WI38 (cell line): ENCODE data around the gene GDI1.

Experiments
- H3K4me3 ChIP-seq: 2 replicates; pipeline ENCODE4 v1.5.1; 2011; ENCODE audit warnings: low read depth, mild to moderate bottlenecking, control low read depth, low read length
- CTCF ChIP-seq: IDR thresholded peaks from 2 replicates; pipeline ENCODE4 v1.5.1; 2012; ENCODE audit warnings: low read depth, mild to moderate bottlenecking, control low read depth, low read length

GDI1 gene

DNA sequence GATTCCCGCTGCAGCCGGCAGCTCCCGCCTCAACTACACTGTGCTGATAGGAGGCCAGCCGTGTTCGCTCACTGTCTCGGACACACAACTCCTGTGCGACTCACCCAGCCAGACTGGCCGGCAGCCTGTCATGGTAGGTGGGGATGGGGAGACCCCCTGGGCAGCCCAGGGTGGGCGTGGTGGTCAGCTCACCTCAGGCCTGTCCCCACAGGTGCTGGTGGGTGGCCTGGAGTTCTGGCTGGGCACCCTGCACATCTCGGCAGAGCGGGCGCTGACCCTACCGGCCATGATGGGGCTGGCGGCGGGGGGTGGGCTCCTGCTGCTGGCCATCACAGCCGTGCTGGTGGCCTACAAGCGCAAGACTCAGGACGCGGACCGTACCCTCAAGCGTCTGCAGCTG, 30.6 kb downstream of the GDI1 start:
- no peak overlapping the region for H3K4me3 ChIP-seq
- no peak for TF ChIP-seq CTCF

DNA sequence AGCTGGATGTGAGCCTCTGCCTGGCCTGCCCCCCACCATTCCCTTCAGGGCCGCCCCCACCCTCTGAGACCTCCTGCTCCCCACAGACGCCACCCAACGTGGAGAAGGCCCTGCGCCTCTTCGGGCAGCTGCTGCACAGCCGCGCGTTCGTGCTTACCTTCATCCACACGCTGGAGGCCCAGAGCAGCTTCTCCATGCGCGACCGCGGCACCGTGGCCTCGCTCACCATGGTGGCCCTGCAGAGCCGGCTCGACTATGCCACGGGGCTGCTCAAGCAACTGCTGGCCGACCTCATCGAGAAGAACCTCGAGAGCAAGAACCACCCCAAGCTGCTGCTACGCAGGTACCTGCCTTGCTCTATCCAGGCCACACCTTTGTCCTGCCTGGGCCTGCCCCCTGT, 31.3 kb downstream of the GDI1 start:
- H3K4me3 ChIP-seq: no peak overlapping the region
- no peak for TF ChIP-seq CTCF

DNA sequence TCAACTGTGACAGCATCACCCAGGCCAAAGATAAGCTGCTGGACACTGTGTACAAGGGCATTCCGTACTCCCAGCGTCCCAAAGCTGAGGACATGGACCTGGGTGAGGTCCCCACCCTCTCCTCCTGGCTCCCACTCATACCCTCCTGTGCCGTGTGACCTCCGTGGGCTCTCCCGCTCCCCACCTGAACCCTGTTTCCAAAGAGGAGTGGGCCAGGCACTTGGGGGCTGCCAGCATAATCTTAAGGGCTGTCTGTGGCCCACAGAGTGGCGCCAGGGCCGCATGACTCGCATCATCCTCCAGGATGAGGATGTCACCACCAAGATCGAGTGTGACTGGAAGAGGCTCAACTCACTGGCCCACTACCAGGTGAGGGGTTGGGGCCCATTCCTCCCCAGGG, 32.2 kb downstream of the GDI1 start:
- no peak for TF ChIP-seq CTCF
- H3K4me3 ChIP-seq: no peak overlapping the region

- no peak overlapping the region for H3K4me3 ChIP-seq
- no peak for TF ChIP-seq CTCF
Observed at GRCh38 chrX:154469880-154470279, 32.9 kb downstream of the GDI1 start.

DNA sequence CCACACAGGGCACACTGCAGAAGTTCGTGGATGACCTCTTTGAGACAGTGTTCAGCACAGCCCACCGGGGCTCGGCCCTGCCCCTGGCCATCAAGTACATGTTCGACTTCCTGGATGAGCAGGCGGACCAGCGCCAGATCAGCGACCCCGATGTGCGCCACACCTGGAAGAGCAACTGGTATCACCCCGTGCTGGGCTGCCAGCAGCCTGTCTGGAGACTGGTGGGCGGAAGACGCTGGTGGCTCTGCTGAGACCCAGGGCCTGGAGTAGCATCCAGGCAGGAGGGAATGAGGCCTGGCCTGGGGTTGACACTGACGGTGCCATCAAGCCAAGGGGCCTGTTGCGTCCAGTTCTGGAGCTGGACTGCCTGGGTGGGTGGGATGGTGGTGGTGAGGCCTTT, 33.5 kb downstream of the GDI1 start:
- no peak for TF ChIP-seq CTCF
- H3K4me3 ChIP-seq: no peak overlapping the region

GRCh38 chrX:154470914-154471568, 34.1 kb downstream of the GDI1 start:
- TF ChIP-seq CTCF: no peak
- no peak overlapping the region for H3K4me3 ChIP-seq

- H3K4me3 ChIP-seq: no peak overlapping the region
- no peak for TF ChIP-seq CTCF
Observed at GRCh38 chrX:154471839-154472684, 35.1 kb downstream of the GDI1 start.
